GM19467 (cell line): ENCODE measurements around the gene ZNF653.
"Not testable (repeated sequence)": the region's sequence is repeated elsewhere in the genome, so short reads cannot be mapped to it uniquely, and the experiment has no call there.

ENCODE experiments used
- ATAC-seq: cut with Tn5 transposase; IDR thresholded peaks from one replicate; pipeline ENCODE4 v1.9.1; 2021; ENCODE audit warnings: mild to moderate bottlenecking, moderate library complexity; ENCODE audit not compliant: unreplicated experiment

The ZNF653 gene

DNA sequence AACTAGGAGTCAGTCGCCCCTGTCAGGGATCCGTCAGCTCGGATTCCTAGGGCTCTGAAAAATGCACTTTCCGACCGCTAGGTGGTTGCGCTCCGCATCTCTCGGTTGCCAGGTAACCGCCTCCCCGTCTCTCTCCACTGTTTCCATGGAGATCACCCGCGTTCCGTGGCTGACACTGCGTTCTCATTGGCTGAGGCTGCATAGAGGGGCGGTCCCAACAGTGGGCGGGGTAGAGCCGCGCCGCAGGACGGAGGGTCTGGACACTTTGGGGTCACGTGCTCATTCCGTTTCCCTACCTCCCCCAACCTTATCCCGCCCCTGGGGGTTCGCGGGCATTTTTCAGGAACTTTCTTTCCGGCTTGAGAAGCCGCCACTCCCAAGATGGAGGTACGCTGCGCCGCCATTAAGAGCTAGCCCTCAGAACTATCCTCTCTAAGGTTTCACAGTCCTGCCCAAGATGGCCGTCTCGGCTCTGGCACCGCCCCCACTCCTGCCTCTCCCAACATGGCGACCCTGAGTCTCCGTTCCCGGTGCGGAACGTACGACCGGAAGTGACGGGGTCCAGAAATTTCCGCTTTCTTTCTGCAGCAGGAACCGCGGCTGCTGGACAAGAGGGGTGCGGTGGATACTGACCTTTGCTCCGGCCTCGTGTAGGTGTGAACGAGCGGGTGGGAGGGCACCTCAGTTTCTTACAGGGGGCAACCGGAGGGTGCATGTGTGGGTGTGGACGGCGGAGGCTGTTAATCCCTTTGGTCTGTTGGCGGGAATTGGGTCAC lies 70.4 kb downstream of the ZNF653 start, which contains the start of the genes ODAD3 and PRKCSH:
ODAD3 (minus strand) TSS at position 65 of the 776 bp plus-strand sequence. CDS start 105 bp downstream, outside the sequence.
PRKCSH (plus strand) TSS at position 579 of the 776 bp plus-strand sequence. CDS start 483 bp downstream, outside the sequence.
- peak; percentile 84 for ATAC-seq

DNA sequence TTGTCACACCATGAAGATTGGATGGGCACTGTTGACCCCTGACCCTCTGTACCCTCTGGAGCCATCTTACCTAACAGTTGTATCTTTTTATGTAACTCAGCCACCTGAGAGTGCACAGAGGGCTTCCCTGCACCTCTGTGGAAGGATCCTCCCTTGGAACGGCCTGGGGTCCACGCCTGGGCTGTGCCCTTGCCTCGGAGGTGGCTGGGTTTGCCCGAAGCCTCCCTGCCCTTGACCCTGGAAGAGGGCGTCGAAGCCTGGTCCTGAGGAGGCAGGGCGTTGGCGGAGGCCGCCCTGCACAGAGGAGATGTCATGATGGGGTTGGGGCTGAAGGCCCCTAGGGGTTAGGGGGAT lies 71.0 kb downstream of the ZNF653 start:
- peak; percentile 19 for ATAC-seq

DNA sequence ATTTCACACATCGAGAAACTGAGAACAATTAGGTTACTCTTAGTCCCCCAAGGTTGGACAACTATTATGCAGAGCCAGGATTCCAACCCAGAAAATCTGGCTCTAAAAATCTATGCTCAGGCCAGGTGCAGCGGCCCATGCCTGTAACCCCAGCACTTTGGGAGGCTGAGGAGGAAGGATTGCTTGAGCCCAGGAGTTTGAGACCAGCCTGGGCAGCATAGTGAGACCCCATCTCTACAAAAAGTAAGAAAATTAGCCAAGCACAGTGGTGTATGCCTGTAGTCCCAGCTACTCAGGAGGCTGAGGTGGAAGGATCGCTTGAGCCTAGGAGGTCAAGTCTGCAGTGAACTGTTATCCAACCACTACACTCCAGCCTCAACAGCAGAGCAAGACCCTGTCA lies 72.1 kb downstream of the ZNF653 start:
- ATAC-seq: not testable (repeated sequence)
